MCF 10A (cell line): ENCODE results near the gene ARMC7. TPM values are rescaled to one million over a fixed set of nuclear protein-coding genes. Genes with fewer than 3 reads are reported as not detected.
A peak's percentile ranks its signal among the peaks of the same experiment; 100 is the strongest.

Source experiments
- BruUV-seq: library from RNA; stranded (reverse); fragments of 400-500 nt; replicated peaks from 2 replicates; lab custom pipeline; 2021; lab: Mats Ljungman, UMichigan
- CTCF ChIA-PET: fragments of 300-600 bp; sonication (Branson Sonifier 250); formaldehyde crosslinking; extraction: SDS; loops from one replicate; lab custom pipeline; 2021; ENCODE audit warnings: antibody characterized with exemption, inconsistent platforms; lab: Yijun Ruan, JAX
- POLR2A ChIA-PET: fragments of 300-600, 350-650 bp; sonication (Branson Sonifier 250); formaldehyde crosslinking; extraction: SDS; loops from one replicate; lab custom pipeline; 2020; ENCODE audit warnings: antibody characterized with exemption, inconsistent platforms; lab: Yijun Ruan, JAX
- DNase-seq: peaks from one replicate; pipeline ENCODE4 v3.0.0-alpha.2; 2018; ENCODE audit not compliant: unreplicated experiment
- H3K27ac Mint-ChIP-seq: one replicate; pipeline ENCODE4 v1.8.0; 2022; ENCODE audit warnings: mild to moderate bottlenecking, low read depth, mixed read lengths; ENCODE audit not compliant: unreplicated experiment
- H3K27me3 Mint-ChIP-seq: one replicate; pipeline ENCODE4 v1.8.0; 2022; ENCODE audit warnings: mixed read lengths; ENCODE audit not compliant: insufficient read depth, unreplicated experiment
- H3K36me3 Mint-ChIP-seq: one replicate; pipeline ENCODE4 v1.8.0; 2022; ENCODE audit warnings: mild to moderate bottlenecking, moderate library complexity, mixed read lengths; ENCODE audit not compliant: insufficient read depth, unreplicated experiment
- H3K4me1 Mint-ChIP-seq: one replicate; pipeline ENCODE4 v1.8.0; 2022; ENCODE audit warnings: mixed read lengths; ENCODE audit not compliant: insufficient read depth, unreplicated experiment
- H3K4me3 Mint-ChIP-seq: one replicate; pipeline ENCODE4 v1.8.0; 2022; ENCODE audit warnings: mild to moderate bottlenecking, moderate library complexity, mixed read lengths; ENCODE audit not compliant: unreplicated experiment
- H3K9me3 Mint-ChIP-seq: one replicate; pipeline ENCODE4 v1.8.0; 2022; ENCODE audit warnings: mixed read lengths; ENCODE audit not compliant: unreplicated experiment
- CTCF ChIP-seq: fragments of 200-600 bp; IDR thresholded peaks from one replicate; pipeline ENCODE4 v1.8.0; 2022; ENCODE audit warnings: antibody characterized with exemption, mild to moderate bottlenecking; ENCODE audit not compliant: unreplicated experiment
- intact Hi-C: fragments of 100-400 bp; cut with micrococcal nuclease; formaldehyde crosslinking; loops from 2 replicates; pipeline ENCODE4 v1.14.1; 2022
- total RNA-seq: library from RNA; stranded (reverse); gene quantifications from 2 replicates; pipeline ENCODE4 v1.2.3, GENCODE V29; 2022

Gene ARMC7
- total RNA-seq, 1 experiment from 2014 or later = 9.3 TPM

GRCh38 chr17:75152922-75153779, 43.4 kb downstream of the ARMC7 start:
- ChIA-PET CTCF (interaction anchor here (0.5 to 1.0 kb wide), 3 partner anchors 16 to 31 kb away, joined by 3 to 4 read pairs (median 3); partner anchors contain the start of gene NT5C), POLR2A (interaction anchor here (0.6 to 1.0 kb wide), 4 partner anchors 28 to 66 kb away, joined by 3 to 8 read pairs (median 4); partner anchors contain the start of gene SLC16A5)
- Mint-ChIP-seq H3K36me3 (peaks cover 23% of the 10 kb centered on the region), H3K27ac (peak overlapping the region; percentile 78), H3K4me3 (peak overlapping the region; percentile 92), H3K27me3 (no peaks in the 10 kb centered on the region), H3K9me3 (no peaks in the 10 kb centered on the region), H3K4me1 (peaks cover 7% of the 10 kb centered on the region)
- TF ChIP-seq CTCF = no peak
- peak; percentile 71 for DNase-seq
- intact Hi-C loops = loop anchor here (1.0 kb wide), 1 partner anchor 84 kb away; no protein-coding TSS in a partner anchor
- TSS peak; percentile 48 for BruUV-seq

- CTCF ChIA-PET = interaction anchor here (1.2 kb wide), 1 partner anchor 17 kb away, joined by 3 read pairs; no protein-coding TSS in a partner anchor
- TF ChIP-seq CTCF = no peak
- Mint-ChIP-seq H3K27ac (peak overlapping the region; percentile 78), H3K27me3 (no peaks in the 10 kb centered on the region), H3K4me3 (peak overlapping the region; percentile 92), H3K9me3 (no peaks in the 10 kb centered on the region), H3K4me1 (peaks cover 7% of the 10 kb centered on the region), H3K36me3 (peaks cover 17% of the 10 kb centered on the region)
- POLR2A ChIA-PET = interaction anchor here (0.6 to 4.3 kb wide), 18 partner anchors 12 to 108 kb away, joined by 3 to 37 read pairs (median 8); partner anchors contain the start of genes ARMC7, ATP5PD, GGA3 and KCTD2
- intact Hi-C loops = loop anchor here (1.0 kb wide), 1 partner anchor 84 kb away; no protein-coding TSS in a partner anchor
- no peak for DNase-seq
- BruUV-seq = no TSS peak
Observed at GRCh38 chr17:75153780-75154194, 44.0 kb downstream of the ARMC7 start.

- no peaks in the 10 kb centered on the region for H3K27me3 Mint-ChIP-seq
- ChIA-PET CTCF (interaction anchor here (0.7 to 1.3 kb wide), 3 partner anchors 11 to 40 kb away, joined by 3 to 7 read pairs (median 3); no protein-coding TSS in a partner anchor), POLR2A (interaction anchor here (0.6 to 4.3 kb wide), 39 partner anchors 8 to 946 kb away, joined by 3 to 37 read pairs (median 4); partner anchors contain the start of genes ARMC7, ATP5PD, FDXR and GGA3)
- BruUV-seq = no TSS peak
- H3K9me3 Mint-ChIP-seq = no peaks in the 10 kb centered on the region
- intact Hi-C loops = no loop called here
- H3K4me3 Mint-ChIP-seq = peak within 1 kb of the TSS; percentile 92
- peaks cover 15% of the 10 kb centered on the region for H3K36me3 Mint-ChIP-seq
- TF ChIP-seq CTCF = no peak
- DNase-seq = peak; percentile 99
- peaks cover 10% of the 10 kb centered on the region for H3K4me1 Mint-ChIP-seq
- peak within 1 kb of the TSS; percentile 78 for H3K27ac Mint-ChIP-seq
Observed at GRCh38 chr17:75154195-75155106, 44.7 kb downstream of the ARMC7 start, which contains the start of gene JPT1. Gene JPT1, minus strand, starts transcription at chr17:75154512. Its CDS starts 115 bp downstream, at chr17:75154397.
